ENCODE data around the gene TP53BP1. TPM values are rescaled to one million over a fixed set of nuclear protein-coding genes. Genes with fewer than 3 reads are reported as not detected.

TP53BP1 gene
- polyA plus RNA-seq, 1 donor from 2014 or later = 98.7 TPM

DNA sequence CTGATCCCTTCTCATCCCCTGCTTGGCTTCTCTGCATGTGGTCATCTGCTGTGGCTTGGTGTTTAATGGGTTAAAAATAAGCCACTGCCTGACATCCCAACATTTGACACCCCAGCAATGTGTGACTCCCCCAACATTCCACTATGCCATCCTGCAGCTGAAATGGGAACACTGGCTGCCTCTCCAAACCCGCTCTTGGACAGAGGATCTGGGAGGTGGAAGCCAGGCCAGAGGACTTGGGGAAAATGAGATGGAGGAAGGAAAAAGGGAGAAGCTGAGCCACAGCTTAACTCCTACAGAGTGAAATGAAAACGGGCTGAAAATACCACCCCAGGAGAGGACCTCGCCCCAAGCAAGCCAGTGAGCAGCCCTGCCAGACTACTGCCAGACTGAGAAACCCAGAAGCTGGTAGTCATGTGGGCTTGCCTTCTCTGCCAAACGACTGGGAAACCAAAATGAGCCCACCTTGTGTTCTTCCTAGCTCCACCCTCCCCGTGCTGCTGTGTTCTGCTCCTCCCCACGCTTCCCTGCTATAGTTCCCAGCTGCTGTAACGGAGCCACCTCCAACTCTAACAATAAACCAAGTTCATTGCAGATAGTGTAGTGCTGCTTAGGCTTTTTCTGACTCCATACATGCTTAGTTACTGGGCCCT lies 38.2 kb upstream of the TP53BP1 start:
- peaks cover 9% of the 10 kb centered on the region for H3K36me3 ChIP-seq (ENCODE audit: insufficient read depth, low read length)
- no peak overlapping the region for H3K27ac ChIP-seq (ENCODE audit: low read length)
- no peak overlapping the region for H3K4me2 ChIP-seq (ENCODE audit: low read length)

DNA sequence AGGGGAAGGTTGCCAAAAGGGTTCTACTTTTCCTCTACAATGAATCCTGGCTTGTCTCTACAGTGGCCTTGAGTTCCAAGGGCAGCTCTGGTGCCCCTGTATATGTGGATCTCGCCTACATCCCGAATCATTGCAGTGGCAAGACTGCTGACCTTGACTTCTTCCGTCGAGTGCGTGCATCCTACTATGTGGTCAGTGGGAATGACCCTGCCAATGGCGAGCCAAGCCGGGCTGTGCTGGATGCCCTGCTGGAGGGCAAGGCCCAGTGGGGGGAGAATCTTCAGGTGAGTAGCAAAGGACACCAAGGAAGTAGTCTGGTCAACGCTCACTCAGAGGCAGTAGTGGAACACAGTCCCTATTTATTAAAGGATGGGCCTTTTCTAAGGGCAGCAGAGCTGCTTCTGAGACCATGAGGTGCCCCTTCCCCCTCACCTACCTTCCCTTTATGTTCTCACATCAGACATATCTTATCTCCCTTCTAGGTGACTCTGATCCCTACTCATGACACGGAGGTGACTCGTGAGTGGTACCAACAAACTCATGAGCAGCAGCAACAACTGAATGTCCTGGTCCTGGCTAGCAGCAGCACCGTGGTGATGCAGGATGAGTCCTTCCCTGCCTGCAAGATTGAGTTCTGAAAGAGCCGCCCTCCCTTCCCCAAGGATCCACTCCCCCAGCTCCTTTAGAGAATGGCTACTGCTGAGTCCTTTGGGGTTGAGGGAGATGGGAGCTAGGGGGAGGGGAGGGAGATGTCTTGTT lies 36.8 kb upstream of the TP53BP1 start:
- no peak overlapping the region for H3K4me2 ChIP-seq (ENCODE audit: low read length)
- H3K9ac ChIP-seq (ENCODE audit: low read length) = no peak overlapping the region
- no peaks in the 10 kb centered on the region for H3K79me2 ChIP-seq (replicated peaks; ENCODE audit: insufficient read depth, low read length)
- TF ChIP-seq EP300 (conservative IDR thresholded peaks at IDR 0.05; ENCODE audit: poor library complexity, severe bottlenecking) (no peak), SMC3 (conservative IDR thresholded peaks at IDR 0.05; ENCODE audit: poor library complexity) (no peak), EZH2 (IDR thresholded peaks at IDR 0.05; ENCODE audit: borderline replicate concordance, insufficient read depth, low read length, poor library complexity, severe bottlenecking) (no peak), RAD21 (conservative IDR thresholded peaks at IDR 0.05) (no peak), MXI1 (conservative IDR thresholded peaks at IDR 0.05; ENCODE audit: poor library complexity, severe bottlenecking) (no peak)
- TF ChIP-seq, protein P1, sequence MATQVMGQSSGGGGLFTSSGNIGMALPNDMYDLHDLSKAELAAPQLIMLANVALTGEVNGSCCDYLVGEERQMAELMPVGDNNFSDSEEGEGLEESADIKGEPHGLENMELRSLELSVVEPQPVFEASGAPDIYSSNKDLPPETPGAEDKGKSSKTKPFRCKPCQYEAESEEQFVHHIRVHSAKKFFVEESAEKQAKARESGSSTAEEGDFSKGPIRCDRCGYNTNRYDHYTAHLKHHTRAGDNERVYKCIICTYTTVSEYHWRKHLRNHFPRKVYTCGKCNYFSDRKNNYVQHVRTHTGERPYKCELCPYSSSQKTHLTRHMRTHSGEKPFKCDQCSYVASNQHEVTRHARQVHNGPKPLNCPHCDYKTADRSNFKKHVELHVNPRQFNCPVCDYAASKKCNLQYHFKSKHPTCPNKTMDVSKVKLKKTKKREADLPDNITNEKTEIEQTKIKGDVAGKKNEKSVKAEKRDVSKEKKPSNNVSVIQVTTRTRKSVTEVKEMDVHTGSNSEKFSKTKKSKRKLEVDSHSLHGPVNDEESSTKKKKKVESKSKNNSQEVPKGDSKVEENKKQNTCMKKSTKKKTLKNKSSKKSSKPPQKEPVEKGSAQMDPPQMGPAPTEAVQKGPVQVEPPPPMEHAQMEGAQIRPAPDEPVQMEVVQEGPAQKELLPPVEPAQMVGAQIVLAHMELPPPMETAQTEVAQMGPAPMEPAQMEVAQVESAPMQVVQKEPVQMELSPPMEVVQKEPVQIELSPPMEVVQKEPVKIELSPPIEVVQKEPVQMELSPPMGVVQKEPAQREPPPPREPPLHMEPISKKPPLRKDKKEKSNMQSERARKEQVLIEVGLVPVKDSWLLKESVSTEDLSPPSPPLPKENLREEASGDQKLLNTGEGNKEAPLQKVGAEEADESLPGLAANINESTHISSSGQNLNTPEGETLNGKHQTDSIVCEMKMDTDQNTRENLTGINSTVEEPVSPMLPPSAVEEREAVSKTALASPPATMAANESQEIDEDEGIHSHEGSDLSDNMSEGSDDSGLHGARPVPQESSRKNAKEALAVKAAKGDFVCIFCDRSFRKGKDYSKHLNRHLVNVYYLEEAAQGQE (IDR thresholded peaks at IDR 0.05; ENCODE audit: borderline replicate concordance) = no peak
- H4K20me1 ChIP-seq (ENCODE audit: insufficient read depth) = no peaks in the 10 kb centered on the region
- no peaks in the 10 kb centered on the region for H3K9me2 ChIP-seq (ENCODE audit: insufficient read depth, low read length)
- no peak overlapping the region for H3K27ac ChIP-seq (ENCODE audit: low read length)
- peaks cover 14% of the 10 kb centered on the region for H3K36me3 ChIP-seq (ENCODE audit: insufficient read depth, low read length)
- no peaks in the 10 kb centered on the region for H3F3A ChIP-seq (ENCODE audit: insufficient read depth, low read length, poor library complexity, severe bottlenecking)
- peaks cover 3% of the 10 kb centered on the region for H3K9me3 ChIP-seq (ENCODE audit: low read length)
- no peaks in the 10 kb centered on the region for H3K27me3 ChIP-seq (ENCODE audit: insufficient read depth, low read depth, low read length)
- no peak overlapping the region for H3K4me3 ChIP-seq (ENCODE audit: low read length)
- no peak overlapping the region for H2AFZ ChIP-seq (ENCODE audit: low read depth, low read length)

More for the DNA sequence above, 38.2 kb upstream of the TP53BP1 start:
- H3K9me3 ChIP-seq (ENCODE audit: low read length) = no peaks in the 10 kb centered on the region
- no peaks in the 10 kb centered on the region for H3K79me2 ChIP-seq (replicated peaks; ENCODE audit: insufficient read depth, low read length)
- no peaks in the 10 kb centered on the region for H4K20me1 ChIP-seq (ENCODE audit: insufficient read depth)
- H3F3A ChIP-seq (ENCODE audit: insufficient read depth, low read length, poor library complexity, severe bottlenecking) = no peaks in the 10 kb centered on the region
- no peaks in the 10 kb centered on the region for H3K27me3 ChIP-seq (ENCODE audit: insufficient read depth, low read depth, low read length)
- H2AFZ ChIP-seq (ENCODE audit: low read depth, low read length) = no peak overlapping the region
- TF ChIP-seq EP300 (conservative IDR thresholded peaks at IDR 0.05; ENCODE audit: poor library complexity, severe bottlenecking) (no peak), SMC3 (conservative IDR thresholded peaks at IDR 0.05; ENCODE audit: poor library complexity) (no peak), POLR2AphosphoS5 (IDR thresholded peaks at IDR 0.05) (no peak), TAF1 (IDR thresholded peaks at IDR 0.05; ENCODE audit: low read depth) (no peak), RAD21 (conservative IDR thresholded peaks at IDR 0.05) (no peak), MXI1 (conservative IDR thresholded peaks at IDR 0.05; ENCODE audit: poor library complexity, severe bottlenecking) (no peak)
- TF ChIP-seq, protein P2, sequence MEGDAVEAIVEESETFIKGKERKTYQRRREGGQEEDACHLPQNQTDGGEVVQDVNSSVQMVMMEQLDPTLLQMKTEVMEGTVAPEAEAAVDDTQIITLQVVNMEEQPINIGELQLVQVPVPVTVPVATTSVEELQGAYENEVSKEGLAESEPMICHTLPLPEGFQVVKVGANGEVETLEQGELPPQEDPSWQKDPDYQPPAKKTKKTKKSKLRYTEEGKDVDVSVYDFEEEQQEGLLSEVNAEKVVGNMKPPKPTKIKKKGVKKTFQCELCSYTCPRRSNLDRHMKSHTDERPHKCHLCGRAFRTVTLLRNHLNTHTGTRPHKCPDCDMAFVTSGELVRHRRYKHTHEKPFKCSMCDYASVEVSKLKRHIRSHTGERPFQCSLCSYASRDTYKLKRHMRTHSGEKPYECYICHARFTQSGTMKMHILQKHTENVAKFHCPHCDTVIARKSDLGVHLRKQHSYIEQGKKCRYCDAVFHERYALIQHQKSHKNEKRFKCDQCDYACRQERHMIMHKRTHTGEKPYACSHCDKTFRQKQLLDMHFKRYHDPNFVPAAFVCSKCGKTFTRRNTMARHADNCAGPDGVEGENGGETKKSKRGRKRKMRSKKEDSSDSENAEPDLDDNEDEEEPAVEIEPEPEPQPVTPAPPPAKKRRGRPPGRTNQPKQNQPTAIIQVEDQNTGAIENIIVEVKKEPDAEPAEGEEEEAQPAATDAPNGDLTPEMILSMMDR (IDR thresholded peaks at IDR 0.05; ENCODE audit: poor library complexity, severe bottlenecking) = no peak
- TF ChIP-seq, protein P1 (IDR thresholded peaks at IDR 0.05; ENCODE audit: borderline replicate concordance) = no peak
- H3K9ac ChIP-seq (ENCODE audit: low read length) = no peak overlapping the region
- no peak overlapping the region for H3K4me3 ChIP-seq (ENCODE audit: low read length)
- H3K9me2 ChIP-seq (ENCODE audit: insufficient read depth, low read length) = no peaks in the 10 kb centered on the region

Measured in neural cell (in vitro differentiated cells).